A549 (cell line): ENCODE data around the gene CADM1. TPM values are rescaled to one million over a fixed set of nuclear protein-coding genes. Genes with fewer than 3 reads are reported as not detected.

Source experiments
- ATAC-seq, 2 experiments: fragments of 200-7000 bp in 1 of 2; fragments of >200 bp in 1 of 2; cut with Nextera tagmentation in 1 of 2; cut with Tn5 transposase in 1 of 2; 3 replicates each; pipeline versions ENCODE4 v1.8.0 to v1.9.1; 2018 to 2020; ENCODE audit warnings: mild to moderate bottlenecking in 1 of 2, moderate library complexity in 1 of 2
- CTCF ChIA-PET: fragments of 300-600 bp; sonication (Branson Sonifier 250); formaldehyde crosslinking; extraction: SDS; loops from one replicate; lab custom pipeline; 2021; ENCODE audit warnings: antibody characterized with exemption, inconsistent platforms; lab: Yijun Ruan, JAX
- POLR2A ChIA-PET: fragments of 350-600 bp; formaldehyde crosslinking; extraction: SDS; loops from one replicate; lab custom pipeline; 2021; ENCODE audit warnings: antibody characterized with exemption, inconsistent platforms; lab: Yijun Ruan, JAX
- DNase-seq, 2 experiments: peaks; one replicate each; pipeline versions ENCODE4 v3.0.0 to v3.0.0-alpha.2; 2011 to 2016; ENCODE audit warnings: low read depth in 1 of 2, low spot score in 1 of 2
- FAIRE-seq: peaks from 2 replicates; lab custom pipeline; 2011; peaks lifted over from hg19 to GRCh38; lab: Jason Lieb, UNC
- H3K27ac ChIP-seq, 2 experiments: fragments of >200 bp; sonication (Bioruptor Twin); formaldehyde crosslinking; 3 replicates each; pipeline ENCODE4 v1.5.1; 2016 to 2017
- H3K4me1 ChIP-seq: fragments of >200 bp; sonication (Bioruptor Twin); formaldehyde crosslinking; 3 replicates; pipeline ENCODE4 v1.6.1; 2016
- H3K4me2 ChIP-seq: fragments of >200 bp; sonication (Bioruptor Twin); formaldehyde crosslinking; 3 replicates; pipeline ENCODE4 v1.6.1; 2016
- H3K4me3 ChIP-seq: fragments of >200 bp; sonication (Bioruptor Twin); formaldehyde crosslinking; 3 replicates; pipeline ENCODE4 v1.5.1; 2016
- H3K9me3 ChIP-seq: fragments of >200 bp; sonication (Bioruptor Twin); formaldehyde crosslinking; 3 replicates; pipeline ENCODE4 v1.6.1; 2016
- CEBPB ChIP-seq, 2 experiments: fragments of >200 bp in 1 of 2; sonication (Bioruptor Twin) in 1 of 2; formaldehyde crosslinking in 1 of 2; IDR thresholded peaks; 2 replicates each; pipeline ENCODE4 v1.6.1; 2012 to 2016
- EHMT2 ChIP-seq: fragments of 200-600 bp; sonication (generic); IDR thresholded peaks from 2 replicates; pipeline ENCODE4 v1.6.1; 2016; ENCODE audit warnings: antibody characterized with exemption, low read depth, mild to moderate bottlenecking, moderate library complexity
- FOSB ChIP-seq: fragments of 250-450 bp; sonication (Bioruptor Pico); IDR thresholded peaks from 2 replicates; pipeline ENCODE4 v1.5.0; 2020; ENCODE audit warnings: mild to moderate bottlenecking, moderate library complexity
- FOSL2 ChIP-seq, 2 experiments: fragments of 450-650 bp in 1 of 2; fragments of >200 bp in 1 of 2; sonication (Bioruptor Twin) in 1 of 2; formaldehyde crosslinking; IDR thresholded peaks; 2 replicates each; pipeline versions ENCODE4 v1.5.0 to v1.6.1; 2016 to 2020; ENCODE audit warnings: mild to moderate bottlenecking in 1 of 2, moderate library complexity in 1 of 2
- FOXS1 ChIP-seq: fragments of 250-450 bp; sonication (Bioruptor Pico); IDR thresholded peaks from 2 replicates; pipeline ENCODE4 v1.5.0; 2020; ENCODE audit warnings: mild to moderate bottlenecking, moderate library complexity
- HEYL ChIP-seq: fragments of 250-450 bp; sonication (Bioruptor Pico); IDR thresholded peaks from 2 replicates; pipeline ENCODE4 v1.8.0; 2021; ENCODE audit warnings: mild to moderate bottlenecking, moderate library complexity
- HOXB13 ChIP-seq: fragments of 250-450 bp; sonication (Bioruptor Pico); IDR thresholded peaks from 2 replicates; pipeline ENCODE4 v1.5.0; 2020; ENCODE audit warnings: low read depth, mild to moderate bottlenecking, moderate library complexity
- HOXB5 ChIP-seq: fragments of 250-450 bp; sonication (Bioruptor Pico); IDR thresholded peaks from 2 replicates; pipeline ENCODE4 v1.5.0; 2020; ENCODE audit warnings: mild to moderate bottlenecking, moderate library complexity
- MAFK ChIP-seq: fragments of 450-650 bp; IDR thresholded peaks from 2 replicates; pipeline ENCODE4 v1.6.1; 2014; ENCODE audit not compliant: partially characterized antibody
- POLR2A ChIP-seq: IDR thresholded peaks from 2 replicates; pipeline ENCODE4 v1.6.1; 2012; ENCODE audit warnings: mild to moderate bottlenecking, low read length
- RAD21 ChIP-seq, 2 experiments: fragments of >200 bp in 1 of 2; sonication (Bioruptor Twin) in 1 of 2; formaldehyde crosslinking in 1 of 2; IDR thresholded peaks in 1 of 2; conservative IDR thresholded peaks in 1 of 2; 2 replicates in 1 of 2; 3 replicates in 1 of 2; pipeline ENCODE4 v1.6.1; 2012 to 2018; ENCODE audit warnings: inconsistent platforms in 1 of 2
- ZC3H11A ChIP-seq: fragments of 450-650 bp; IDR thresholded peaks from 2 replicates; pipeline ENCODE4 v1.6.1; 2014; ENCODE audit warnings: antibody characterized with exemption, mild to moderate bottlenecking
- ZNF302 ChIP-seq: fragments of 250-450 bp; sonication (Bioruptor Pico); IDR thresholded peaks from 2 replicates; pipeline ENCODE4 v1.9.0; 2021; ENCODE audit warnings: inconsistent platforms, mild to moderate bottlenecking, moderate library complexity
- ZSCAN20 ChIP-seq: fragments of 250-450 bp; sonication (Bioruptor Pico); IDR thresholded peaks from 2 replicates; pipeline ENCODE4 v1.8.0; 2022; ENCODE audit warnings: mild to moderate bottlenecking, moderate library complexity
- WGBS: methylation state at CpG from one replicate; pipeline ENCODE4 v1.1.6; 2017; ENCODE audit errors: missing lambda C conversion rate; 5-methylcytosine and 5-hydroxymethylcytosine counted together
- polyA plus RNA-seq, 4 experiments: library from polyadenylated mRNA; depleted of rRNA in 3 of 4; stranded (reverse); fragments of >200 nt; fragmentation: RNase III in 1 of 4; extraction: RNeasy Plus Mini Kit Qiagen cat#74134 plus additional on column Dnase treatment in 1 of 4; gene quantifications; 2 replicates in 3 of 4; 3 replicates in 1 of 4; pipeline ENCODE4 v1.2.3, GENCODE V29; 2011 to 2017
- TF ChIP-seq, protein P1 (sequence below): fragments of 150-350 bp; IDR thresholded peaks from 2 replicates; pipeline ENCODE4 v1.6.1; 2014; ENCODE audit warnings: low read depth, mild to moderate bottlenecking, low read length
- TF ChIP-seq, protein P2 (sequence below): fragments of >200 bp; sonication (Bioruptor Twin); formaldehyde crosslinking; IDR thresholded peaks from 3 replicates; pipeline ENCODE4 v1.6.1; 2016
- TF ChIP-seq, protein P3 (sequence below): fragments of 250-450 bp; sonication (Bioruptor Pico); IDR thresholded peaks from 2 replicates; pipeline ENCODE4 v1.5.0; 2020; ENCODE audit warnings: low read depth, mild to moderate bottlenecking, moderate library complexity
- TF ChIP-seq, protein P4 (sequence below): fragments of >200 bp; sonication (Bioruptor Twin); formaldehyde crosslinking; IDR thresholded peaks from 3 replicates; pipeline ENCODE4 v1.5.1; 2016

Gene CADM1
- polyA plus RNA-seq, 2 of the 4 experiments (the other 2 are of a cell fraction) = 33.4 to 36.7 TPM

DNA sequence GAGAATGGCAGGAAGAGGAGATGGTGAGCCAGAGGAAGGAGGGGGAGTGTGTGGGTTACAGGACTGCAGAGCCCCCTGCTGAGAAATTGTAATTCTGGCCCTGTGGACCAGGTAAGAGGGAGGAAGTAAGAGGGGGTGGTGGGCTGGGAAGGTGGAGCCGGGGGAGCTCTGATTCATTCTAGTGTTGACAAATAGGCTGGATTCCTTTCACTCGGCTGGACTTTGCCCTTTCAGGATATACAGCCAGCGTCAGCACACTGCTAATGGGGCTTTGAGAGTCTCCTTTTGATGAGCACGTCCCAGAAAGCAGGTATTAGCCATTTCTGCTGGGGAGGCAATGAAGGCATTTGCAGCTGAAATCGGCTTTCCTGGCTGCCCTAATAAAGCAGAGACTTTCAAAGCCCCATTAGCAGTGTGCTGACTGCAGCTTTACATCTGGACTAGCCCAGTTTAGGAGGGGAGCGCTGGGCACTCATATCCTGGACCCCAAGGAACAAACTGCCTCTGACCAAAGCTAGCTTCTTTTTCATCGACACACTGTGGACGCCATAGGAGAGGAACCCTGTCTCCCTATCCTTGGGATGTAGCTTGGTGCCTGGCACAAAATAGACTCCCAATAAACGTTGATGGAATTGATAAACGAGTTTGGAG is 44.8 kb upstream of the CADM1 start:
- Histone ChIP-seq H3K27ac (peak overlapping the region; percentile 57 to 81; a peak in 5 of 6 replicates), H3K4me3 (peak overlapping the region; percentile 11; the same call in 1 of the 3 replicates), H3K9me3 (no peaks in the 10 kb centered on the region), H3K4me2 (peak overlapping the region; percentile 75), H3K4me1 (peaks cover 18% of the 10 kb centered on the region)
- TF ChIP-seq FOSL2 (IDR thresholded peaks at IDR 0.05) (peak; percentile 36; the same call in 1 of the 2 replicates), FOSL2 (CRISPR knock-in tag; IDR thresholded peaks at IDR 0.05) (peak; percentile 8; the same call in 1 of the 2 replicates), RAD21 (conservative IDR thresholded peaks at IDR 0.05 in 1 of 2, IDR thresholded peaks at IDR 0.05 in 1 of 2) (peak in 1 of 2 experiments; percentile 26; a peak in 1 of 5 replicates), EHMT2 (no peak)
- TF ChIP-seq, protein P1, sequence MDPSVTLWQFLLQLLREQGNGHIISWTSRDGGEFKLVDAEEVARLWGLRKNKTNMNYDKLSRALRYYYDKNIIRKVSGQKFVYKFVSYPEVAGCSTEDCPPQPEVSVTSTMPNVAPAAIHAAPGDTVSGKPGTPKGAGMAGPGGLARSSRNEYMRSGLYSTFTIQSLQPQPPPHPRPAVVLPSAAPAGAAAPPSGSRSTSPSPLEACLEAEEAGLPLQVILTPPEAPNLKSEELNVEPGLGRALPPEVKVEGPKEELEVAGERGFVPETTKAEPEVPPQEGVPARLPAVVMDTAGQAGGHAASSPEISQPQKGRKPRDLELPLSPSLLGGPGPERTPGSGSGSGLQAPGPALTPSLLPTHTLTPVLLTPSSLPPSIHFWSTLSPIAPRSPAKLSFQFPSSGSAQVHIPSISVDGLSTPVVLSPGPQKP = no peak
- TF ChIP-seq, protein P2, sequence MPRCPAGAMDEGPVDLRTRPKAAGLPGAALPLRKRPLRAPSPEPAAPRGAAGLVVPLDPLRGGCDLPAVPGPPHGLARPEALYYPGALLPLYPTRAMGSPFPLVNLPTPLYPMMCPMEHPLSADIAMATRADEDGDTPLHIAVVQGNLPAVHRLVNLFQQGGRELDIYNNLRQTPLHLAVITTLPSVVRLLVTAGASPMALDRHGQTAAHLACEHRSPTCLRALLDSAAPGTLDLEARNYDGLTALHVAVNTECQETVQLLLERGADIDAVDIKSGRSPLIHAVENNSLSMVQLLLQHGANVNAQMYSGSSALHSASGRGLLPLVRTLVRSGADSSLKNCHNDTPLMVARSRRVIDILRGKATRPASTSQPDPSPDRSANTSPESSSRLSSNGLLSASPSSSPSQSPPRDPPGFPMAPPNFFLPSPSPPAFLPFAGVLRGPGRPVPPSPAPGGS = no peak
- TF ChIP-seq, protein P3, sequence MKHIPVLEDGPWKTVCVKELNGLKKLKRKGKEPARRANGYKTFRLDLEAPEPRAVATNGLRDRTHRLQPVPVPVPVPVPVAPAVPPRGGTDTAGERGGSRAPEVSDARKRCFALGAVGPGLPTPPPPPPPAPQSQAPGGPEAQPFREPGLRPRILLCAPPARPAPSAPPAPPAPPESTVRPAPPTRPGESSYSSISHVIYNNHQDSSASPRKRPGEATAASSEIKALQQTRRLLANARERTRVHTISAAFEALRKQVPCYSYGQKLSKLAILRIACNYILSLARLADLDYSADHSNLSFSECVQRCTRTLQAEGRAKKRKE (CRISPR knock-in tag) = no peak
- ATAC-seq (peak; percentile 89 to 93), FAIRE-seq (no peak), DNase-seq (peak; percentile 14 to 62)
- CTCF ChIA-PET = no interaction called here
- WGBS = 28% methylated on average over 10 of the region's 10 CpGs
- POLR2A ChIA-PET = interaction anchor here (1.4 kb wide), 1 partner anchor 45 kb away, joined by 3 read pairs; the partner anchor contains the start of gene CADM1

DNA sequence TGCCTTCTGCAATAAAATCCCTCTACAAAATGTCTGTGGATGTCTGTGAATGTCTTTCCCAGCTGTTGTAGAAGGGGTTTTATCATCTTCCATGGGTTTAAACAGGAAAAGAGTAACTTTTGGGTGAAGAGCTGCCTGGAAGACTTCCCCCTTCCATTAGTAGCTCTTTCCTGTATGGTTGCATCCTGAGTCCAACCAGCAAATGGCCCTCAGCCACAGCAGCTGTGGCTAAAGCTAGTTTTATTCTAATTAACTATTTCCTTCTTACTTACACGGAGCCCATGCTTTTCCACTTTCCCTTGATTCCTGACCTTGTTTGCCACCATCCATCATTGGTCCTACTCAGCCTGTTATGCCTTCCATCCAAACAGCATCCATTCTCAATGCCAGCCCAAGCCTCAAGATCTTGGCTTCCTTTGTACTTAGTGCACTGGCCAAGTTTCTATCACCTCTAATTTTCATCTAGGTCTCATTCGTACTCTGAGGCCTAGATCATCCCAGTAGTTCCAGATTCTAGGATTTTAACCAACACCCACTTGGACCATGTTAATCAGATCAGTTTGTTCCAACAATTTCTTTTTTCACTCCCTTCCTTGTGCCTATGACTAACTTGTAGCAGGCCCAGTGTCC is 41.5 kb upstream of the CADM1 start:
- Histone ChIP-seq H3K4me3 (no peak overlapping the region), H3K27ac (no peak overlapping the region), H3K9me3 (no peaks in the 10 kb centered on the region), H3K4me1 (peaks cover 18% of the 10 kb centered on the region), H3K4me2 (no peak overlapping the region)
- ChIA-PET POLR2A (no interaction called here), CTCF (no interaction called here)
- 59% methylated on average over 2 of the region's 2 CpGs for WGBS
- DNase-seq (no peak), FAIRE-seq (no peak), ATAC-seq (no peak)
- TF ChIP-seq POLR2A (no peak), HOXB5 (CRISPR knock-in tag) (no peak), FOXS1 (CRISPR knock-in tag) (no peak), CEBPB (IDR thresholded peaks at IDR 0.05) (no peak), HOXB13 (CRISPR knock-in tag) (no peak), FOSB (no peak), ZNF302 (CRISPR knock-in tag) (no peak)
- TF ChIP-seq, protein P4, sequence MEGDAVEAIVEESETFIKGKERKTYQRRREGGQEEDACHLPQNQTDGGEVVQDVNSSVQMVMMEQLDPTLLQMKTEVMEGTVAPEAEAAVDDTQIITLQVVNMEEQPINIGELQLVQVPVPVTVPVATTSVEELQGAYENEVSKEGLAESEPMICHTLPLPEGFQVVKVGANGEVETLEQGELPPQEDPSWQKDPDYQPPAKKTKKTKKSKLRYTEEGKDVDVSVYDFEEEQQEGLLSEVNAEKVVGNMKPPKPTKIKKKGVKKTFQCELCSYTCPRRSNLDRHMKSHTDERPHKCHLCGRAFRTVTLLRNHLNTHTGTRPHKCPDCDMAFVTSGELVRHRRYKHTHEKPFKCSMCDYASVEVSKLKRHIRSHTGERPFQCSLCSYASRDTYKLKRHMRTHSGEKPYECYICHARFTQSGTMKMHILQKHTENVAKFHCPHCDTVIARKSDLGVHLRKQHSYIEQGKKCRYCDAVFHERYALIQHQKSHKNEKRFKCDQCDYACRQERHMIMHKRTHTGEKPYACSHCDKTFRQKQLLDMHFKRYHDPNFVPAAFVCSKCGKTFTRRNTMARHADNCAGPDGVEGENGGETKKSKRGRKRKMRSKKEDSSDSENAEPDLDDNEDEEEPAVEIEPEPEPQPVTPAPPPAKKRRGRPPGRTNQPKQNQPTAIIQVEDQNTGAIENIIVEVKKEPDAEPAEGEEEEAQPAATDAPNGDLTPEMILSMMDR = no peak

DNA sequence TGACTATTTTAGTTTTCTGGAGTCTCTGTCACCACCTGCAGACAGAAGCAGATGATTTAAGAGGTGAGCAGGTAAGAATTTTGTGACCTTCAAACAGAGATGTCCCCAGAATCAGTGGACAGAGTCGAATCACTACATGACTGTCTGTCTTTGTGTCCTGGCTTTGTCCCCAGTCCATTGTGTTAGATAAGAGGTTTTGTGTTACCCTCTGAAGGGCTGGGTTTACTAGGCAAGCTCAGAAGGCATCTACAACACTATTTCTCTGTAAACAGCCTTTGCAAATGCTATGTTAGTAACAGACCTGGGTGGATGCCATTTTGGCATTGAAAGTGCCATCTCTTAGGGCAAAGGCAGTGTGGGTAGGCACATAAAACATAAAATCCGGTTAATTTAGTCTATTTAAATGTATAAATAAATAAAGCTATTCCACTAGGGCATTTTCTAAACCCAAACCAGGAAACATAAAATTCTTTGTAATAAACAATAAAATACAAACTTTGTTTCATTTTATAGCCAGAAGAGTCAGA is 40.3 kb upstream of the CADM1 start:
- no peaks in the 10 kb centered on the region for H3K9me3 ChIP-seq
- no peak for ATAC-seq
- no peak overlapping the region for H3K27ac ChIP-seq
- DNase-seq = no peak
- FAIRE-seq = no peak
- peaks cover 15% of the 10 kb centered on the region for H3K4me1 ChIP-seq
- no peak overlapping the region for H3K4me2 ChIP-seq
- 9% methylated on average over 2 of the region's 2 CpGs for WGBS
- ChIA-PET POLR2A (no interaction called here), CTCF (interaction anchor here (0.6 kb wide), 1 partner anchor 1924 kb away, joined by 3 read pairs; no protein-coding TSS in a partner anchor)
- no peak overlapping the region for H3K4me3 ChIP-seq
- no peak for TF ChIP-seq ZC3H11A
- no peak for TF ChIP-seq ZNF302 (CRISPR knock-in tag)
- TF ChIP-seq, protein P4 = no peak
- TF ChIP-seq EHMT2 = no peak
- TF ChIP-seq ZSCAN20 (CRISPR knock-in tag) = no peak
- no peak for TF ChIP-seq HEYL (CRISPR knock-in tag)
- no peak for TF ChIP-seq MAFK
